Measurements from ENCODE around the gene CLEC3A.
"Not testable (repeated sequence)": the region's sequence is repeated elsewhere in the genome, so short reads cannot be mapped to it uniquely, and the experiment has no call there.

Gene CLEC3A

DNA sequence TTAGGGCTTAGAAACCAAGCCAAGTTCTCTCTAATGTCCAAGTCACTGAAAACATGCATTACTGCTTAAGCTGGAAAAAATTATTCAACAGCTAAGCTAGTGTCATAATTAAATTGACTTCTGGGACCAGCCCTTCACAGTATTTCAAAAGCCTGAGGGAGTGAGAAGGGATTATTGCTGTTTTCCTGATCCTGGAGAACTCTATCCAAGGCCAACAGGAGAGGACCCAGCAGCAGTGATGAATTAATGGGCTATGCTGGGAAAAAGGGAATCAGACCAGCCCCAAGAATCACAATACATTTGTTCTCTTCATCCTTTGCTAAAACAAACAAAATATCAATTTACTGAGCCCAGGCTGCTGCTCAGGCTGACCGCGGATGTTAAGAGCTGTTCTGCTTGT lies 34.5 kb upstream of the CLEC3A start:
- TF ChIP-seq, protein P1, sequence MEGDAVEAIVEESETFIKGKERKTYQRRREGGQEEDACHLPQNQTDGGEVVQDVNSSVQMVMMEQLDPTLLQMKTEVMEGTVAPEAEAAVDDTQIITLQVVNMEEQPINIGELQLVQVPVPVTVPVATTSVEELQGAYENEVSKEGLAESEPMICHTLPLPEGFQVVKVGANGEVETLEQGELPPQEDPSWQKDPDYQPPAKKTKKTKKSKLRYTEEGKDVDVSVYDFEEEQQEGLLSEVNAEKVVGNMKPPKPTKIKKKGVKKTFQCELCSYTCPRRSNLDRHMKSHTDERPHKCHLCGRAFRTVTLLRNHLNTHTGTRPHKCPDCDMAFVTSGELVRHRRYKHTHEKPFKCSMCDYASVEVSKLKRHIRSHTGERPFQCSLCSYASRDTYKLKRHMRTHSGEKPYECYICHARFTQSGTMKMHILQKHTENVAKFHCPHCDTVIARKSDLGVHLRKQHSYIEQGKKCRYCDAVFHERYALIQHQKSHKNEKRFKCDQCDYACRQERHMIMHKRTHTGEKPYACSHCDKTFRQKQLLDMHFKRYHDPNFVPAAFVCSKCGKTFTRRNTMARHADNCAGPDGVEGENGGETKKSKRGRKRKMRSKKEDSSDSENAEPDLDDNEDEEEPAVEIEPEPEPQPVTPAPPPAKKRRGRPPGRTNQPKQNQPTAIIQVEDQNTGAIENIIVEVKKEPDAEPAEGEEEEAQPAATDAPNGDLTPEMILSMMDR (IDR thresholded peaks at IDR 0.05; ENCODE audit: low read depth, low read length, missing control alignments): no peak
- DNase-seq (ENCODE audit: extremely low read depth, low read depth): no peak

DNA sequence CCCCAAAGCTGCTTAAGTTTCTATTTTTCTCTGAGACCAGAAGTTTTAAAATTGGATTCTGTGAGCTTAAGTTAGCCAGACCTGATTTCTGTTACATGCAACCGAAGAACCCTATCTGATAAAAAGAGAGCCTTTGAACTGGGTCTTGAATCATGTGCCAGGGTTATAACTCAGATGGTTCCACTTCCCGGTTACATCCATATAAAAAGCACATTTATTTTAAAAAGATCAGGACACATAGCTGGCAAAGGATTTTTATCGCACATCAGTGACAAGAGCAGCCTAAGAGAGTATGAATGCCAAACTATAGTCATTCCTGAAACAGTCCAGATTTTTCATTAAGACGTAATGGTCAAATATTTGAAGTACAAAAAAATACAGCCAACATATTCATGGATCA lies 32.5 kb upstream of the CLEC3A start:
- no peak for DNase-seq (ENCODE audit: extremely low read depth, low read depth)
- no peak overlapping the region for H3K4me3 ChIP-seq (replicated peaks; ENCODE audit: low read depth, low read length)
- TF ChIP-seq, protein P1 (IDR thresholded peaks at IDR 0.05; ENCODE audit: low read depth, low read length, missing control alignments): no peak

More for the DNA sequence above, 34.5 kb upstream of the CLEC3A start:
- no peak overlapping the region for H3K4me3 ChIP-seq (replicated peaks; ENCODE audit: low read depth, low read length)

- H3K4me3 ChIP-seq (replicated peaks; ENCODE audit: low read depth, low read length): no peak overlapping the region
- no peak for DNase-seq (ENCODE audit: extremely low read depth, low read depth)
- TF ChIP-seq, protein P1 (IDR thresholded peaks at IDR 0.05; ENCODE audit: low read depth, low read length, missing control alignments): no peak
Measured at GRCh38 chr16:77991701-77992100, 30.6 kb upstream of the CLEC3A start.

GRCh38 chr16:77992381-77992780 lies 30.0 kb upstream of the CLEC3A start:
- not testable (repeated sequence) for H3K4me3 ChIP-seq (replicated peaks; ENCODE audit: low read depth, low read length); DNase-seq (ENCODE audit: extremely low read depth, low read depth)

- TF ChIP-seq, protein P1 (IDR thresholded peaks at IDR 0.05; ENCODE audit: low read depth, low read length, missing control alignments): no peak
- peak; percentile 26 for DNase-seq (ENCODE audit: extremely low read depth, low read depth)
- no peak overlapping the region for H3K4me3 ChIP-seq (replicated peaks; ENCODE audit: low read depth, low read length)
Measured at GRCh38 chr16:77993111-77993985, 29.0 kb upstream of the CLEC3A start.

- no peak overlapping the region for H3K4me3 ChIP-seq (replicated peaks; ENCODE audit: low read depth, low read length)
- DNase-seq (ENCODE audit: extremely low read depth, low read depth): no peak
- TF ChIP-seq, protein P1 (IDR thresholded peaks at IDR 0.05; ENCODE audit: low read depth, low read length, missing control alignments): no peak
Measured at GRCh38 chr16:77995843-77996455, 26.4 kb upstream of the CLEC3A start.

- TF ChIP-seq, protein P1 (IDR thresholded peaks at IDR 0.05; ENCODE audit: low read depth, low read length, missing control alignments): no peak
- no peak for DNase-seq (ENCODE audit: extremely low read depth, low read depth)
Measured at GRCh38 chr16:77998350-77999023, 23.9 kb upstream of the CLEC3A start.

More at GRCh38 chr16:77998350-77999023, 23.9 kb upstream of the CLEC3A start:
- H3K4me3 ChIP-seq (replicated peaks; ENCODE audit: low read depth, low read length): no peak overlapping the region
